K562 (cell line): ENCODE results near the gene KLK3. TPM values are rescaled to one million over a fixed set of nuclear protein-coding genes. Genes with fewer than 3 reads are reported as not detected.

Experiments used
- ARNT ChIP-seq, 2 experiments: fragments of 450-650 bp; IDR thresholded peaks; 2 replicates each; pipeline ENCODE4 v1.6.1; 2016; ENCODE audit warnings: mild to moderate bottlenecking in 1 of 2
- GABPA ChIP-seq: fragments of 200-800 bp; sonication (Bioruptor generic); conservative IDR thresholded peaks from 2 replicates; pipeline ENCODE4 v1.6.1; 2016; ENCODE audit warnings: low read depth, missing genetic modification characterization, missing compliant biosample characterization
- HNRNPK ChIP-seq: fragments of 200-400 bp; formaldehyde crosslinking; IDR thresholded peaks from one replicate; pipeline ENCODE4 v1.6.1; 2018; ENCODE audit warnings: mild to moderate bottlenecking, low read depth, low read length; ENCODE audit not compliant: poor library complexity, severe bottlenecking
- KDM5B ChIP-seq: fragments of 200-600 bp; sonication (generic); IDR thresholded peaks from 2 replicates; pipeline ENCODE4 v1.6.1; 2012; ENCODE audit warnings: low read depth, mild to moderate bottlenecking, moderate library complexity, low read length, control low read depth, inconsistent platforms; ENCODE audit not compliant: insufficient replicate concordance
- NFIC ChIP-seq: fragments of 450-650 bp; IDR thresholded peaks from 2 replicates; pipeline ENCODE4 v1.6.1; 2017; ENCODE audit warnings: mild to moderate bottlenecking, inconsistent platforms
- RFX5 ChIP-seq: IDR thresholded peaks from 2 replicates; pipeline ENCODE4 v1.6.1; 2011; ENCODE audit warnings: low read depth, mild to moderate bottlenecking, improper control_type of control experiment, low read length
- SMARCA4 ChIP-seq: fragments of 450-650 bp; IDR thresholded peaks from 2 replicates; pipeline ENCODE4 v1.6.1; 2016
- TSC22D4 ChIP-seq: fragments of 450-650 bp; IDR thresholded peaks from 2 replicates; pipeline ENCODE4 v1.6.1; 2016; ENCODE audit warnings: missing genetic modification characterization, missing biosample characterization, control low read depth
- ZBTB1 ChIP-seq: sonication (generic); formaldehyde crosslinking; IDR thresholded peaks from 2 replicates; pipeline ENCODE4 v1.8.1; 2023; ENCODE audit warnings: missing genetic modification reagents, low read depth, mild to moderate bottlenecking, borderline replicate concordance
- ZC3H4 ChIP-seq: sonication (generic); formaldehyde crosslinking; IDR thresholded peaks from 2 replicates; pipeline ENCODE4 v1.9.0; 2021; ENCODE audit warnings: missing genetic modification reagents, borderline replicate concordance
- ZNF23 ChIP-seq: fragments of 250-450 bp; sonication (Bioruptor Pico); IDR thresholded peaks from 2 replicates; pipeline ENCODE4 v1.4.0; 2020; ENCODE audit warnings: mild to moderate bottlenecking
- ZNF318 ChIP-seq, 2 experiments: fragments of 450-650 bp; IDR thresholded peaks; 2 replicates each; pipeline ENCODE4 v1.6.1; 2016; ENCODE audit warnings: mild to moderate bottlenecking in 2 of 2, borderline replicate concordance in 1 of 2, low read depth in 1 of 2, moderate library complexity in 1 of 2
- ZNF436 ChIP-seq: fragments of 250-450, 450-650 bp; sonication (Bioruptor Pico); formaldehyde crosslinking; IDR thresholded peaks from 2 replicates; pipeline ENCODE4 v1.7.0; 2020; ENCODE audit warnings: mild to moderate bottlenecking
- polyA plus RNA-seq, 8 experiments: library from polyadenylated mRNA; depleted of rRNA in 4 of 8; stranded (reverse) in 5 of 8; unstranded in 3 of 8; fragments of >200 nt; fragmentation: Nextera tagmentation in 2 of 8; fragmentation: Illumina TruSeq in 1 of 8; extraction: Ambion mirVana in 2 of 8; extraction: Trizol in 1 of 8; gene quantifications; 2 replicates each; pipeline versions ENCODE4 v1.2.1 to v1.2.3, GENCODE V29; 2011 to 2014; ENCODE audit warnings: inconsistent platforms in 1 of 8, missing spikeins in 1 of 8
- total RNA-seq, 7 experiments: library from RNA; depleted of rRNA in 6 of 7; stranded (reverse); fragments of >200 nt in 6 of 7; fragmentation: Illumina TruSeq in 2 of 7; extraction: Trizol in 2 of 7; gene quantifications; 2 replicates each; pipeline versions ENCODE4 v1.2.1 to v1.2.3, GENCODE V29; 2011 to 2021; ENCODE audit warnings: low replicate concordance in 1 of 7
- TF ChIP-seq, protein P1 (sequence below): IDR thresholded peaks from 2 replicates; pipeline ENCODE4 v1.6.1; 2016; ENCODE audit warnings: missing genetic modification characterization, missing compliant biosample characterization
- TF ChIP-seq, protein P2 (sequence below): fragments of 250-450 bp; sonication (Bioruptor Pico); IDR thresholded peaks from 2 replicates; pipeline ENCODE4 v1.5.0; 2021
- TF ChIP-seq, protein P3 (sequence below): fragments of 450-650 bp; formaldehyde crosslinking; IDR thresholded peaks from 2 replicates; pipeline ENCODE4 v1.4.0; 2022; ENCODE audit warnings: mild to moderate bottlenecking, moderate library complexity

The KLK3 gene
- total and polyA plus RNA-seq, 9 of the 15 experiments (the other 6 are each of a cell fraction or from before 2014, with no cell fraction given), result not detected

DNA sequence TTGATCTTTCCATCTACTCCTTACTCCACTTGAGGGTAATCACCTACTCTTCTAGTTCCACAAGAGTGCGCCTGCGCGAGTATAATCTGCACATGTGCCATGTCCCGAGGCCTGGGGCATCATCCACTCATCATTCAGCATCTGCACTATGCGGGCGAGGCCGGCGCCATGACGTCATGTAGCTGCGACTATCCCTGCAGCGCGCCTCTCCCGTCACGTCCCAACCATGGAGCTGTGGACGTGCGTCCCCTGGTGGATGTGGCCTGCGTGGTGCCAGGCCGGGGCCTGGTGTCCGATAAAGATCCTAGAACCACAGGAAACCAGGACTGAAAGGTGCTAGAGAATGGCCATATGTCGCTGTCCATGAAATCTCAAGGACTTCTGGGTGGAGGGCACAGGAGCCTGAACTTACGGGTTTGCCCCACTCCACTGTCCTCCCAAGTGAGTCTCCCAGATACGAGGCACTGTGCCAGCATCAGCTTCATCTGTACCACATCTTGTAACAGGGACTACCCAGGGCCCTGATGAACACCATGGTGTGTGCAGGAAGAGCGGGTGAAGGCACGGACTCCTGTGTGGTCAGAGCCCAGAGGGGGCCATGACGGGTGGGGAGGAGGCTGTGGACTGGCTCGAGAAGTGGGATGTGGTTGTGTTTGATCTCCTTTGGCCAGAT, 15.8 kb downstream of the KLK3 start (continued):
- no peak for TF ChIP-seq ZNF318 (IDR thresholded peaks at IDR 0.05; ENCODE audit: borderline replicate concordance in 1 of 2, low read depth in 1 of 2)
- TF ChIP-seq HNRNPK, result no peak
- TF ChIP-seq ZNF436 (CRISPR knock-in tag), result no peak
- no peak for TF ChIP-seq KDM5B
- TF ChIP-seq ZC3H4 (CRISPR knock-in tag), result no peak
- no peak; the same call in 1 of the 2 replicates for TF ChIP-seq ZBTB1 (CRISPR knock-in tag)
- TF ChIP-seq, protein P1, sequence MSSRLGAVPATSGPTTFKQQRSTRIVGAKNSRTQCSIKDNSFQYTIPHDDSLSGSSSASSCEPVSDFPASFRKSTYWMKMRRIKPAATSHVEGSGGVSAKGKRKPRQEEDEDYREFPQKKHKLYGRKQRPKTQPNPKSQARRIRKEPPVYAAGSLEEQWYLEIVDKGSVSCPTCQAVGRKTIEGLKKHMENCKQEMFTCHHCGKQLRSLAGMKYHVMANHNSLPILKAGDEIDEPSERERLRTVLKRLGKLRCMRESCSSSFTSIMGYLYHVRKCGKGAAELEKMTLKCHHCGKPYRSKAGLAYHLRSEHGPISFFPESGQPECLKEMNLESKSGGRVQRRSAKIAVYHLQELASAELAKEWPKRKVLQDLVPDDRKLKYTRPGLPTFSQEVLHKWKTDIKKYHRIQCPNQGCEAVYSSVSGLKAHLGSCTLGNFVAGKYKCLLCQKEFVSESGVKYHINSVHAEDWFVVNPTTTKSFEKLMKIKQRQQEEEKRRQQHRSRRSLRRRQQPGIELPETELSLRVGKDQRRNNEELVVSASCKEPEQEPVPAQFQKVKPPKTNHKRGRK, result no peak
- no peak for TF ChIP-seq RFX5
- TF ChIP-seq, protein P2, sequence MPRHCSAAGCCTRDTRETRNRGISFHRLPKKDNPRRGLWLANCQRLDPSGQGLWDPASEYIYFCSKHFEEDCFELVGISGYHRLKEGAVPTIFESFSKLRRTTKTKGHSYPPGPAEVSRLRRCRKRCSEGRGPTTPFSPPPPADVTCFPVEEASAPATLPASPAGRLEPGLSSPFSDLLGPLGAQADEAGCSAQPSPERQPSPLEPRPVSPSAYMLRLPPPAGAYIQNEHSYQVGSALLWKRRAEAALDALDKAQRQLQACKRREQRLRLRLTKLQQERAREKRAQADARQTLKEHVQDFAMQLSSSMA (CRISPR knock-in tag), result no peak
- peak; percentile 65 for TF ChIP-seq NFIC
- TF ChIP-seq ZNF23 (CRISPR knock-in tag), result no peak
- TF ChIP-seq ARNT (IDR thresholded peaks at IDR 0.05), result peak in 1 of 2 experiments; percentile 20; a peak in 1 of 4 replicates
- no peak for TF ChIP-seq TSC22D4 (tag)
- no peak for TF ChIP-seq SMARCA4
- TF ChIP-seq, protein P3, sequence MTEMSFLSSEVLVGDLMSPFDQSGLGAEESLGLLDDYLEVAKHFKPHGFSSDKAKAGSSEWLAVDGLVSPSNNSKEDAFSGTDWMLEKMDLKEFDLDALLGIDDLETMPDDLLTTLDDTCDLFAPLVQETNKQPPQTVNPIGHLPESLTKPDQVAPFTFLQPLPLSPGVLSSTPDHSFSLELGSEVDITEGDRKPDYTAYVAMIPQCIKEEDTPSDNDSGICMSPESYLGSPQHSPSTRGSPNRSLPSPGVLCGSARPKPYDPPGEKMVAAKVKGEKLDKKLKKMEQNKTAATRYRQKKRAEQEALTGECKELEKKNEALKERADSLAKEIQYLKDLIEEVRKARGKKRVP (CRISPR knock-in tag), result no peak
- TF ChIP-seq GABPA (tag), result peak; percentile 61
